Endothelial cell of umbilical vein (primary cell): ENCODE data around the gene FICD. TPM values are rescaled to one million over a fixed set of nuclear protein-coding genes. Genes with fewer than 3 reads are reported as not detected.

ENCODE experiments used
- BruUV-seq: library from RNA; stranded (reverse); fragments of 400-500 nt; replicated peaks from 2 replicates; lab custom pipeline; 2021; lab: Mats Ljungman, UMichigan
- CTCF ChIA-PET: fragments of 300-600, 350-600 bp; sonication (Branson Sonifier 250); formaldehyde crosslinking; loops from one replicate; lab custom pipeline; 2021; ENCODE audit warnings: antibody characterized with exemption, inconsistent platforms; lab: Charles Lee
- POLR2A ChIA-PET: fragments of 300-600, 350-600 bp; sonication (Branson Sonifier 250); formaldehyde crosslinking; loops from one replicate; lab custom pipeline; 2021; ENCODE audit warnings: antibody characterized with exemption, inconsistent platforms; lab: Charles Lee
- DNase-seq: peaks from one replicate; pipeline ENCODE4 v3.0.0-alpha.2; 2011; ENCODE audit warnings: low read depth, low spot score
- FAIRE-seq: peaks from 2 replicates; lab custom pipeline; 2011; peaks lifted over from hg19 to GRCh38; lab: Jason Lieb, UNC
- H2AFZ ChIP-seq: 2 replicates; pipeline ENCODE4 v1.6.0; 2012; ENCODE audit warnings: low read depth, low read length, control low read depth, inconsistent platforms
- H3K27ac ChIP-seq: 2 replicates; pipeline ENCODE4 v1.5.1; 2011; ENCODE audit warnings: low read depth, mild to moderate bottlenecking, control low read depth, low read length, moderate library complexity; ENCODE audit not compliant: insufficient read depth
- H3K27me3 ChIP-seq, 2 experiments: 2 replicates each; pipeline versions ENCODE4 v1.6.0 to v1.6.1; 2011; ENCODE audit warnings: low read length in 2 of 2, mixed read lengths in 1 of 2; ENCODE audit not compliant: control insufficient read depth in 2 of 2, insufficient read depth in 2 of 2
- H3K36me3 ChIP-seq, 2 experiments: 2 replicates in 1 of 2; 3 replicates in 1 of 2; pipeline ENCODE4 v1.5.1; 2011; ENCODE audit warnings: low read length in 2 of 2, mild to moderate bottlenecking in 1 of 2, moderate library complexity in 1 of 2; ENCODE audit not compliant: control insufficient read depth in 2 of 2, insufficient read depth in 2 of 2; ENCODE audit errors: extremely low read depth in 1 of 2
- H3K4me1 ChIP-seq: 3 replicates; pipeline ENCODE4 v1.5.1; 2011; ENCODE audit warnings: mild to moderate bottlenecking, low read length; ENCODE audit not compliant: control insufficient read depth, insufficient read depth; ENCODE audit errors: extremely low read depth
- H3K4me2 ChIP-seq: 2 replicates; pipeline ENCODE4 v1.6.1; 2011; ENCODE audit warnings: low read length, control low read depth, mixed read lengths; ENCODE audit not compliant: insufficient read depth
- H3K4me3 ChIP-seq, 3 experiments: fragments of 200-600 bp in 1 of 3; sonication (generic), shearing (Covaris generic) in 1 of 3; replicated peaks in 1 of 3; 2 replicates each; pipeline ENCODE4 v1.5.1; 2011 to 2016; ENCODE audit warnings: control low read depth in 3 of 3, low read length in 3 of 3, mild to moderate bottlenecking in 2 of 3, inconsistent platforms in 1 of 3, low read depth in 1 of 3, moderate library complexity in 1 of 3; ENCODE audit not compliant: insufficient read depth in 1 of 3
- H3K79me2 ChIP-seq: 2 replicates; pipeline ENCODE4 v1.6.0; 2012; ENCODE audit warnings: low read length, inconsistent platforms; ENCODE audit not compliant: control insufficient read depth, insufficient read depth
- H3K9ac ChIP-seq: replicated peaks from 2 replicates; pipeline ENCODE3; 2011; ENCODE audit warnings: low read length, control low read depth; ENCODE audit not compliant: insufficient read depth; ENCODE audit errors: extremely low read depth
- H3K9me1 ChIP-seq: replicated peaks from 3 replicates; pipeline ENCODE4 v1.6.0; 2011; ENCODE audit warnings: mild to moderate bottlenecking, low read length; ENCODE audit not compliant: control insufficient read depth, insufficient read depth; ENCODE audit errors: extremely low read depth
- H3K9me3 ChIP-seq: replicated peaks from 2 replicates; pipeline ENCODE4 v1.5.1; 2012; ENCODE audit warnings: low read length, inconsistent platforms; ENCODE audit not compliant: control insufficient read depth, insufficient read depth
- H4K20me1 ChIP-seq: replicated peaks from 2 replicates; pipeline ENCODE3; 2011; ENCODE audit warnings: mild to moderate bottlenecking, low read length; ENCODE audit not compliant: control insufficient read depth, insufficient read depth; ENCODE audit errors: extremely low read depth
- EZH2 ChIP-seq: IDR thresholded peaks from 2 replicates; pipeline ENCODE4 v1.6.1; 2012; ENCODE audit warnings: borderline replicate concordance, low read depth, mild to moderate bottlenecking, moderate library complexity, low read length, inconsistent platforms; ENCODE audit not compliant: severe bottlenecking
- FOS ChIP-seq: IDR thresholded peaks from 2 replicates; pipeline ENCODE4 v1.6.1; 2011; ENCODE audit warnings: mild to moderate bottlenecking, low read length, moderate library complexity, borderline replicate concordance; ENCODE audit not compliant: insufficient read depth
- GATA2 ChIP-seq: IDR thresholded peaks from 2 replicates; pipeline ENCODE4 v1.7.0; 2011; ENCODE audit warnings: low read depth, mild to moderate bottlenecking, moderate library complexity, mixed read lengths, low read length; ENCODE audit not compliant: insufficient read length, insufficient read depth
- JUN ChIP-seq: IDR thresholded peaks from 2 replicates; pipeline ENCODE4 v1.6.1; 2011; ENCODE audit warnings: borderline replicate concordance, low read depth; ENCODE audit not compliant: insufficient read length, insufficient read depth
- MAX ChIP-seq: IDR thresholded peaks from 2 replicates; pipeline ENCODE4 v1.6.1; 2011; ENCODE audit not compliant: insufficient read depth, insufficient read length
- MYC ChIP-seq: IDR thresholded peaks from one replicate; pipeline ENCODE4 v1.6.1; 2011; ENCODE audit warnings: mild to moderate bottlenecking, low read depth, low read length
- POLR2A ChIP-seq: IDR thresholded peaks from 2 replicates; pipeline ENCODE4 v1.6.1; 2012; ENCODE audit warnings: low read depth, mild to moderate bottlenecking, control low read depth, low read length
- POLR2AphosphoS5 ChIP-seq: IDR thresholded peaks from 2 replicates; pipeline ENCODE4 v1.6.1; 2012; ENCODE audit warnings: low read depth, mild to moderate bottlenecking, control low read depth, low read length, moderate library complexity; ENCODE audit not compliant: insufficient read depth
- dilution Hi-C: fragments of 300-500 bp; cut with MboI; formaldehyde crosslinking; loops from one replicate; pipeline ENCODE4 v1.15.0; 2019; ENCODE audit warnings: low sequenced_read_pairs; ENCODE audit not compliant: extremely low pct_ligation_motif_present
- intact Hi-C: fragments of 100-400 bp; cut with micrococcal nuclease; formaldehyde crosslinking; loops from one replicate; pipeline ENCODE4 v1.10.0; 2022
- polyA plus RNA-seq, 4 experiments: library from polyadenylated mRNA; depleted of rRNA in 3 of 4; stranded (reverse) in 3 of 4; unstranded in 1 of 4; fragments of >200 nt; gene quantifications; 2 replicates each; pipeline versions ENCODE4 v1.2.1 to v1.2.3, GENCODE V29; 2011 to 2012; ENCODE audit warnings: missing spikeins in 1 of 4
- total RNA-seq: library from RNA; stranded (reverse); gene quantifications from 2 replicates; pipeline ENCODE4 v1.2.3, GENCODE V29; 2021
- TF ChIP-seq, protein P1 (sequence below), 2 donors: IDR thresholded peaks; 1 replicate in 1 of 2; 2 replicates in 1 of 2; pipeline ENCODE4 v1.5.1; 2011; ENCODE audit warnings: low read length in 2 of 2, mild to moderate bottlenecking in 2 of 2, moderate library complexity in 2 of 2, control low read depth in 1 of 2, inconsistent platforms in 1 of 2, low read depth in 1 of 2; ENCODE audit not compliant: insufficient read depth in 1 of 2; ENCODE audit errors: extremely low read depth in 1 of 2

FICD gene
- total and polyA plus RNA-seq, 2 donors (not counting 3 experiments of a cell fraction or from before 2014, with no cell fraction given): 3.9 to 6.1 TPM

- FAIRE-seq: no peak
Observed at GRCh38 chr12:108566452-108566851, 51.4 kb downstream of the FICD start.

More at GRCh38 chr12:108566452-108566851, 51.4 kb downstream of the FICD start:
- Histone ChIP-seq H3K27me3 (no peaks in the 10 kb centered on the region), H3K4me3 (no peak overlapping the region), H3K27ac (peak overlapping the region; percentile 27), H3K4me1 (peaks cover 27% of the 10 kb centered on the region), H3K36me3 (peaks cover 15 to 17% of the 10 kb centered on the region in 2 experiments), H3K9me1 (no peaks in the 10 kb centered on the region), H3K4me2 (no peak overlapping the region), H3K9ac (no peak overlapping the region), H3K9me3 (no peaks in the 10 kb centered on the region), H3K79me2 (peaks cover 4% of the 10 kb centered on the region), H4K20me1 (no peaks in the 10 kb centered on the region), H2AFZ (no peak overlapping the region)
- intact Hi-C loops (no loop called here), dilution Hi-C loops (no loop called here)
- no TSS peak for BruUV-seq
- POLR2A ChIA-PET: no interaction called here
- TF ChIP-seq JUN (no peak), FOS (no peak), MAX (no peak), MYC (no peak), GATA2 (no peak), POLR2A (no peak), EZH2 (no peak), POLR2AphosphoS5 (no peak)
- TF ChIP-seq, protein P1, sequence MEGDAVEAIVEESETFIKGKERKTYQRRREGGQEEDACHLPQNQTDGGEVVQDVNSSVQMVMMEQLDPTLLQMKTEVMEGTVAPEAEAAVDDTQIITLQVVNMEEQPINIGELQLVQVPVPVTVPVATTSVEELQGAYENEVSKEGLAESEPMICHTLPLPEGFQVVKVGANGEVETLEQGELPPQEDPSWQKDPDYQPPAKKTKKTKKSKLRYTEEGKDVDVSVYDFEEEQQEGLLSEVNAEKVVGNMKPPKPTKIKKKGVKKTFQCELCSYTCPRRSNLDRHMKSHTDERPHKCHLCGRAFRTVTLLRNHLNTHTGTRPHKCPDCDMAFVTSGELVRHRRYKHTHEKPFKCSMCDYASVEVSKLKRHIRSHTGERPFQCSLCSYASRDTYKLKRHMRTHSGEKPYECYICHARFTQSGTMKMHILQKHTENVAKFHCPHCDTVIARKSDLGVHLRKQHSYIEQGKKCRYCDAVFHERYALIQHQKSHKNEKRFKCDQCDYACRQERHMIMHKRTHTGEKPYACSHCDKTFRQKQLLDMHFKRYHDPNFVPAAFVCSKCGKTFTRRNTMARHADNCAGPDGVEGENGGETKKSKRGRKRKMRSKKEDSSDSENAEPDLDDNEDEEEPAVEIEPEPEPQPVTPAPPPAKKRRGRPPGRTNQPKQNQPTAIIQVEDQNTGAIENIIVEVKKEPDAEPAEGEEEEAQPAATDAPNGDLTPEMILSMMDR (IDR thresholded peaks at IDR 0.05; ENCODE audit: extremely low read depth in 1 of 2, insufficient read depth in 1 of 2, low read depth in 1 of 2, low read length in 2 of 2): no peak
- CTCF ChIA-PET: interaction anchor here (0.7 to 3.1 kb wide), 8 partner anchors 52 to 827 kb away, joined by 3 to 55 read pairs (median 6); partner anchors contain the start of gene ALKBH2
- DNase-seq: no peak
